Measurements from ENCODE around the gene LIMS1.
"Not testable (repeated sequence)": the region's sequence is repeated elsewhere in the genome, so short reads cannot be mapped to it uniquely, and the experiment has no call there.

DNA sequence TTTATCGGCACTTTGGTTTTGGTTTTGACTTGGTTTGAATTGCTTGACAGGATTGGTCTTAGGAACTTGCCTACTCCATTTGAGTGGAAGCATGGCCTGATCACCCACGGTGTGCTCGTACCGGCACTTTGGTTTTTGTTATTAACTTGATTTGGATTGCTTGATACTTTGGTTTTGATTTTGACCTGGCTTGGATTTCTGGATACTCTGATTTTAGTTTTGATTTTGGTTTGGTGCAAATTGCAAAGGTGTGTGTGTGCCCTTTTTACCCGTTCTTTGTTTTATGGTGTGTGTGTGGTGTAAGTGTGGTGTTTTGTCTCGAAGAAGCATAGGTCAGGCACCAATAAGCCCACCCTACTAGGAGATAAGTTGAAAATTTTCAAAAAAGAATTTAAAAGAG is 9.6 kb upstream of the LIMS1 start:
- not testable (repeated sequence) for TF ChIP-seq POLR2AphosphoS5 (IDR thresholded peaks at IDR 0.05; ENCODE audit: low read depth, low read length); TCF7L2 (IDR thresholded peaks at IDR 0.05; ENCODE audit: low read depth, low read length); SIN3A (IDR thresholded peaks at IDR 0.05; ENCODE audit: borderline replicate concordance, insufficient read depth, low read depth, low read length)
- TF ChIP-seq, protein P1, sequence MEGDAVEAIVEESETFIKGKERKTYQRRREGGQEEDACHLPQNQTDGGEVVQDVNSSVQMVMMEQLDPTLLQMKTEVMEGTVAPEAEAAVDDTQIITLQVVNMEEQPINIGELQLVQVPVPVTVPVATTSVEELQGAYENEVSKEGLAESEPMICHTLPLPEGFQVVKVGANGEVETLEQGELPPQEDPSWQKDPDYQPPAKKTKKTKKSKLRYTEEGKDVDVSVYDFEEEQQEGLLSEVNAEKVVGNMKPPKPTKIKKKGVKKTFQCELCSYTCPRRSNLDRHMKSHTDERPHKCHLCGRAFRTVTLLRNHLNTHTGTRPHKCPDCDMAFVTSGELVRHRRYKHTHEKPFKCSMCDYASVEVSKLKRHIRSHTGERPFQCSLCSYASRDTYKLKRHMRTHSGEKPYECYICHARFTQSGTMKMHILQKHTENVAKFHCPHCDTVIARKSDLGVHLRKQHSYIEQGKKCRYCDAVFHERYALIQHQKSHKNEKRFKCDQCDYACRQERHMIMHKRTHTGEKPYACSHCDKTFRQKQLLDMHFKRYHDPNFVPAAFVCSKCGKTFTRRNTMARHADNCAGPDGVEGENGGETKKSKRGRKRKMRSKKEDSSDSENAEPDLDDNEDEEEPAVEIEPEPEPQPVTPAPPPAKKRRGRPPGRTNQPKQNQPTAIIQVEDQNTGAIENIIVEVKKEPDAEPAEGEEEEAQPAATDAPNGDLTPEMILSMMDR (IDR thresholded peaks at IDR 0.05) = not testable (repeated sequence)
- TF ChIP-seq, protein P2, sequence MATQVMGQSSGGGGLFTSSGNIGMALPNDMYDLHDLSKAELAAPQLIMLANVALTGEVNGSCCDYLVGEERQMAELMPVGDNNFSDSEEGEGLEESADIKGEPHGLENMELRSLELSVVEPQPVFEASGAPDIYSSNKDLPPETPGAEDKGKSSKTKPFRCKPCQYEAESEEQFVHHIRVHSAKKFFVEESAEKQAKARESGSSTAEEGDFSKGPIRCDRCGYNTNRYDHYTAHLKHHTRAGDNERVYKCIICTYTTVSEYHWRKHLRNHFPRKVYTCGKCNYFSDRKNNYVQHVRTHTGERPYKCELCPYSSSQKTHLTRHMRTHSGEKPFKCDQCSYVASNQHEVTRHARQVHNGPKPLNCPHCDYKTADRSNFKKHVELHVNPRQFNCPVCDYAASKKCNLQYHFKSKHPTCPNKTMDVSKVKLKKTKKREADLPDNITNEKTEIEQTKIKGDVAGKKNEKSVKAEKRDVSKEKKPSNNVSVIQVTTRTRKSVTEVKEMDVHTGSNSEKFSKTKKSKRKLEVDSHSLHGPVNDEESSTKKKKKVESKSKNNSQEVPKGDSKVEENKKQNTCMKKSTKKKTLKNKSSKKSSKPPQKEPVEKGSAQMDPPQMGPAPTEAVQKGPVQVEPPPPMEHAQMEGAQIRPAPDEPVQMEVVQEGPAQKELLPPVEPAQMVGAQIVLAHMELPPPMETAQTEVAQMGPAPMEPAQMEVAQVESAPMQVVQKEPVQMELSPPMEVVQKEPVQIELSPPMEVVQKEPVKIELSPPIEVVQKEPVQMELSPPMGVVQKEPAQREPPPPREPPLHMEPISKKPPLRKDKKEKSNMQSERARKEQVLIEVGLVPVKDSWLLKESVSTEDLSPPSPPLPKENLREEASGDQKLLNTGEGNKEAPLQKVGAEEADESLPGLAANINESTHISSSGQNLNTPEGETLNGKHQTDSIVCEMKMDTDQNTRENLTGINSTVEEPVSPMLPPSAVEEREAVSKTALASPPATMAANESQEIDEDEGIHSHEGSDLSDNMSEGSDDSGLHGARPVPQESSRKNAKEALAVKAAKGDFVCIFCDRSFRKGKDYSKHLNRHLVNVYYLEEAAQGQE (IDR thresholded peaks at IDR 0.05; ENCODE audit: insufficient read depth in 1 of 2, low read depth in 2 of 2, low read length in 1 of 2) = not testable (repeated sequence)
